Stimulated activated naive CD8-positive, alpha-beta T cell treated with anti-CD3 and anti-CD28 coated beads, Interleukin-15, amount 100 ng/mL, for 72 hours (primary cell): Measurements from ENCODE around the gene CSTF1.
A peak's percentile ranks its signal among the peaks of the same experiment; 100 is the strongest.
"Not testable (repeated sequence)": the region's sequence is repeated elsewhere in the genome, so short reads cannot be mapped to it uniquely, and the experiment has no call there.

ENCODE experiments used
- ATAC-seq: fragments of 150-1000 bp; cut with Tn5 transposase; 2 replicates; pipeline ENCODE4 v1.10.0; 2021; ENCODE audit warnings: mild to moderate bottlenecking, moderate library complexity
- DNase-seq, 2 donors: peaks; one replicate each; pipeline ENCODE4 v3.0.0; 2021 to 2022
- H3K27ac Mint-ChIP-seq, 2 donors: one replicate each; pipeline ENCODE4 v1.8.0; 2022; ENCODE audit warnings: mild to moderate bottlenecking in 2 of 2, mixed read lengths in 2 of 2, moderate library complexity in 2 of 2
- H3K27me3 Mint-ChIP-seq: one replicate; pipeline ENCODE4 v1.8.0; 2022; ENCODE audit warnings: mixed read lengths
- H3K4me1 Mint-ChIP-seq: one replicate; pipeline ENCODE4 v1.8.0; 2022; ENCODE audit warnings: mild to moderate bottlenecking, mixed read lengths
- H3K4me3 Mint-ChIP-seq, 2 donors: one replicate each; pipeline ENCODE4 v1.8.0; 2022; ENCODE audit warnings: mild to moderate bottlenecking in 2 of 2, mixed read lengths in 2 of 2, moderate library complexity in 1 of 2
- H3K9me3 Mint-ChIP-seq, 2 donors: one replicate each; pipeline ENCODE4 v1.8.0; 2022; ENCODE audit warnings: mixed read lengths in 2 of 2

The CSTF1 gene

GRCh38 chr20:56385130-56385529, 7.3 kb upstream of the CSTF1 start:
- Mint-ChIP-seq H3K4me1 (peaks cover 54% of the 10 kb centered on the region), H3K4me3 (no peak overlapping the region), H3K27ac (no peak overlapping the region), H3K9me3 (no peaks in the 10 kb centered on the region), H3K27me3 (no peaks in the 10 kb centered on the region)
- ATAC-seq = no peak
- DNase-seq = no peak

DNA sequence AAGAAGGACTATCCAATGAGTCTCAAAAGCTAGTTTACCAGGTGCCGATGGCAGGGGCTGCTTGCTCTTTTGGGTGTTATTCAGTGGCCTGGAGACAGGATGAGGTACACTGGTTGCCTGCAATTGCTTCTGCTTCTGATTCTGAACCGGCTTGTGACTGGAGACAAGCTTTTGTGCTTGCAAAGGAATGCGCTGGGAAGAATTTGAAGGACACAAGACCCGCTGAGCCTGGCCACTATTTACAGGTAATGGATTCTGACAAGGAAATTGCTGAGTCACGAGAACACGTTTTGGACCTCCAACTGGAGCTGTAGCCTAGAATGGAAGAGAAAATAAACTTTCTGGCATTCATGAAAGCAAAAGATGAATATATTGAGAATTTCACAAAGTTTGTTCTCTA, 6.2 kb upstream of the CSTF1 start:
- no peak overlapping the region for H3K4me3 Mint-ChIP-seq
- no peaks in the 10 kb centered on the region for H3K9me3 Mint-ChIP-seq
- DNase-seq = no peak
- H3K27me3 Mint-ChIP-seq = no peaks in the 10 kb centered on the region
- no peak for ATAC-seq
- H3K27ac Mint-ChIP-seq = peak overlapping the region in 1 of 2 donors; percentile 8
- peaks cover 61% of the 10 kb centered on the region for H3K4me1 Mint-ChIP-seq

DNA sequence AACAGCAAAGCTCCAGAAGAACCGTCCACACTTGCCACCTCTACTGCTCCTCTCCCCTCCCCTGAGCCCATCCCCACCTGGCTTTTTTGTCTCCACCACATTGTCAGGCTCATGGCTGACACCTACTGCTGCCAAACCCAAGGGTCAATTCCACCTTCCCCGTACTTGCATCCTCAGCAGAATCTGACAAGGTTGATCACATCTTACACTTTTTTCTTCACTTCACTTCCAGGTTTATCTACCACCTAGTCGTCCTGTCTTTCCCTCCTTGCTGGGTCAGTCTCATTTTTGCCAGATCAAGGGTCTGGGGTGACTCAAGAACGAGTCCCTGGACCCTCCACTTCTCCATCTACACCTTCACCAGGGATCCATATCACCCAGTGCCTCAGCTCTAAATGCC, 3.6 kb upstream of the CSTF1 start:
- DNase-seq (no peak), ATAC-seq (no peak)
- H3K27ac Mint-ChIP-seq = no peak overlapping the region
- no peaks in the 10 kb centered on the region for H3K9me3 Mint-ChIP-seq
- no peaks in the 10 kb centered on the region for H3K27me3 Mint-ChIP-seq
- H3K4me3 Mint-ChIP-seq = peak overlapping the region in 1 of 2 donors; percentile 23
- H3K4me1 Mint-ChIP-seq = peaks cover 45% of the 10 kb centered on the region

GRCh38 chr20:56389807-56390206, 2.6 kb upstream of the CSTF1 start:
- H3K4me1 Mint-ChIP-seq = peaks cover 47% of the 10 kb centered on the region
- no peaks in the 10 kb centered on the region for H3K9me3 Mint-ChIP-seq
- no peak for DNase-seq
- H3K4me3 Mint-ChIP-seq = no peak overlapping the region
- ATAC-seq = no peak
- peak overlapping the region; percentile 4 to 86 for H3K27ac Mint-ChIP-seq
- no peaks in the 10 kb centered on the region for H3K27me3 Mint-ChIP-seq

DNA sequence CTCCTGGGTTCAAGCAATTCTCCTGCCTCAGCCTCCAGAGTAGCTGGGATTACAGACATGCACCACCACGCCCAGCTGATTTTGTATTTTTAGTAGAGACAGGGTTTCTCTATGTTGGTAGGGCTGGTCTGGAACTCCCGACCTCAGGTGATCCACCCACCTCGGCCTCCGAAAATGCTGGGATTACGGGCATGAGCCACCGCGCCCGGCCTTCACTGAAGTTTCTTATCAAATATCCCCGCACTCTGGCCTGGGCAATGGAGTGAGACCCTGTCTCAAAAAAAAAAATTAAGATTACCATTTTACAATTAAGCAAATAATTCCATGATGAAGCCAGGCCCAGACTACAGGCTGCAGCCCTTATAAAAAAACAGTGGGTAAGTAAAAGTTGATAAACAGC, 2.0 kb upstream of the CSTF1 start:
- not testable (repeated sequence) for H3K4me3 Mint-ChIP-seq, H3K9me3 Mint-ChIP-seq, H3K27me3 Mint-ChIP-seq, DNase-seq, ATAC-seq, H3K27ac Mint-ChIP-seq
- H3K4me1 Mint-ChIP-seq = peaks cover 49% of the 10 kb centered on the region

DNA sequence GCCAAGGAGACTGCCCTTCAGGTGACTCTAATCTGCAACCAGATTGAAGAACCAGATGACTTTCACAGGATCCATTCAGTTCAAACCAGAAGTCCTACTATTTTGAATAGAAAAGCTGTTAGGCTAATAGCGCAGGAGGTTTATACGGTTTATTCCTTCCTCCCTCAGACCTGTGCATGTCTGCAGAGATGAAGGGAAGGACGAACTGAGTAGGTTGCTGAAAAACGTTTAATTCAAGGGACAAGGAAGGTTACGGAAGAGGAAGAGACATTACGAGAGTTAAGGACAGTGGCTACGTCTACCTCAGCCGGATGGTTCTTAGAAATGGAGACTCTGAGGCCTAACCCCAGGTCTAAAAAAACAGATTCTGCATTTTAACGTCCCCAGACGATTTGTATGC, 1.4 kb upstream of the CSTF1 start:
- Mint-ChIP-seq H3K4me1 (peaks cover 50% of the 10 kb centered on the region), H3K9me3 (no peaks in the 10 kb centered on the region), H3K27me3 (no peaks in the 10 kb centered on the region), H3K27ac (peak overlapping the region in 1 of 2 donors; percentile 83), H3K4me3 (no peak overlapping the region)
- ATAC-seq (no peak), DNase-seq (no peak)

GRCh38 chr20:56391596-56392131, 781 bp upstream of the CSTF1 start:
- peaks cover 49% of the 10 kb centered on the region for H3K4me1 Mint-ChIP-seq
- H3K27me3 Mint-ChIP-seq = no peaks in the 10 kb centered on the region
- no peak overlapping the region for H3K4me3 Mint-ChIP-seq
- H3K9me3 Mint-ChIP-seq = no peaks in the 10 kb centered on the region
- H3K27ac Mint-ChIP-seq = peak overlapping the region in 1 of 2 donors; percentile 83
- DNase-seq (no peak), ATAC-seq (peak; percentile 54)

- no peak overlapping the region for H3K4me3 Mint-ChIP-seq
- H3K4me1 Mint-ChIP-seq = peaks cover 49% of the 10 kb centered on the region
- H3K27ac Mint-ChIP-seq = no peak overlapping the region
- ATAC-seq (no peak), DNase-seq (no peak)
- no peaks in the 10 kb centered on the region for H3K27me3 Mint-ChIP-seq
- H3K9me3 Mint-ChIP-seq = no peaks in the 10 kb centered on the region
These were observed 537 bp downstream of the CSTF1 start for GRCh38 chr20:56392881-56393482.

DNA sequence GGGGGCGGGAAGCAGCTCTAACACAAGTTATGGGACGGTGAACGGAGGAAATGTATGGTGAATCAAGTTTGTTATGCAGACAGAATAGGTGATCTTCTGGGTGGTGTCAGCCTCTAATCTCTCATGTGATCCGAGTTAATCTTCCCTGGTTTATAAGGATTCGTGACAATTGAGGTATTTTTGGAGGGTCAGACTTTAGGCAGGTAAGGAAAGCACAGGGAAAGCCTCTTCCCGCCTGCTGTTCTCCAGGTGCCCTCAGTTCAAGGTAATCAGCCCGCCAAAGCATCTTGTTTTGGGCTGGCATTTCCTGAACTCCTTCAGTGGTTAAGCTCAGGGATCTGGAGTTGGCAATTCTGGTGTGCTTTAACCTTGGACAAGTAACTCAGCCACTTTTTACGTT, 1.2 kb downstream of the CSTF1 start:
- H3K9me3 Mint-ChIP-seq = no peaks in the 10 kb centered on the region
- no peak for ATAC-seq
- peaks cover 49% of the 10 kb centered on the region for H3K4me1 Mint-ChIP-seq
- H3K27me3 Mint-ChIP-seq = no peaks in the 10 kb centered on the region
- H3K27ac Mint-ChIP-seq = peak overlapping the region in 1 of 2 donors; percentile 63
- no peak overlapping the region for H3K4me3 Mint-ChIP-seq
- DNase-seq = no peak

- DNase-seq (no peak), ATAC-seq (no peak)
- Mint-ChIP-seq H3K27ac (no peak overlapping the region), H3K27me3 (no peaks in the 10 kb centered on the region), H3K9me3 (no peaks in the 10 kb centered on the region), H3K4me3 (no peak overlapping the region), H3K4me1 (peaks cover 40% of the 10 kb centered on the region)
These were observed 2.7 kb downstream of the CSTF1 start for GRCh38 chr20:56395166-56395565.

DNA sequence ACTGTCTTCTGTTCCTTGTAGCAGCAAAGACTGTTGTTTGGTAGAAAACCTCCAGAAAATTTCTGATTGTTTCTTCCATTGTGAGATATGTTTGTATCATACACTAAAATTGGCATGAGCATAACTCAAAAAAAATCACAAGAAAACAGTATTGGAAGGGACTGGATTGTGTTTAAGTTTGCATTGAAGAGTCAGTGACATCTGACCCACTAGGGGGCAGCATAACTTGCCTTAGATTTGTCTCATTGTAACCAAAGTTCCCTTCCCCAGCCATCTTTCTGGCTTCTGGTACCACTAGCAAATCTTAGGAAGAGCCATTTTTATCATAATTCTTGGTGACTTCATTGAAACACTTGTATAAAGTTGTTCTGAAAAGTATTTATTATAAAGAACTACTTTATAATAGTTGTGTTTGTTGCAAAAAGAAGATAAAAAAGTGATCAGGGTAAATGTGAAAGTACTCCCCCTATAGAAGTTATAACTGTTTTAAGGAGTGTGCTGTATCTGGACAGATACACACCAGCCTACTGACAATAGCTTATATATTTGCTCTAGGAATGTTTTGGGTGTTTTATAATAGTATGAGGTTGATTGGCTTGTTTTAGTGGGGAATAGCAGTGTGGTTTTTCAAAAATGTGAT, 7.7 kb downstream of the CSTF1 start:
- Mint-ChIP-seq H3K27me3 (no peaks in the 10 kb centered on the region), H3K4me3 (peak overlapping the region in 1 of 2 donors; percentile 3)

DNA sequence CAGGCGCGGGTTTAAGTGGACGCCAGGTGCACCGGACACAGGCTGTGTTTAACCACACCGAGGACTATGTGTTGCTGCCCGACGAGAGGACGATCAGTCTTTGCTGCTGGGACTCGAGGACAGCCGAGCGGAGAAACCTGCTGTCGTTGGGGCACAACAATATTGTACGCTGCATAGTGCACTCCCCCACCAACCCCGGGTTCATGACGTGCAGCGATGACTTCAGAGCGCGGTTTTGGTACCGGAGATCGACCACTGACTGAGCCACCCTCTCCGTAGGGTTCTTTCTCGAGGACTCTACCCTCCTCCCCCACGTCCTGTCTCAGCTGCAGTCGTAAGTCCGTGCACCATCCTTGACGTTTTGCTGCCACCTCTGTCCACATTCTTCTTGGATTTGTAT, 11.0 kb downstream of the CSTF1 start:
- H3K27me3 Mint-ChIP-seq = no peaks in the 10 kb centered on the region
- no peaks in the 10 kb centered on the region for H3K9me3 Mint-ChIP-seq
- no peak overlapping the region for H3K27ac Mint-ChIP-seq

More for the DNA sequence above, 7.7 kb downstream of the CSTF1 start:
- peak; percentile 59 for ATAC-seq
- Mint-ChIP-seq H3K4me1 (peaks cover 32% of the 10 kb centered on the region), H3K27ac (peak overlapping the region in 1 of 2 donors; percentile 67), H3K9me3 (no peaks in the 10 kb centered on the region)
- peak; percentile 43 to 46 for DNase-seq

DNA sequence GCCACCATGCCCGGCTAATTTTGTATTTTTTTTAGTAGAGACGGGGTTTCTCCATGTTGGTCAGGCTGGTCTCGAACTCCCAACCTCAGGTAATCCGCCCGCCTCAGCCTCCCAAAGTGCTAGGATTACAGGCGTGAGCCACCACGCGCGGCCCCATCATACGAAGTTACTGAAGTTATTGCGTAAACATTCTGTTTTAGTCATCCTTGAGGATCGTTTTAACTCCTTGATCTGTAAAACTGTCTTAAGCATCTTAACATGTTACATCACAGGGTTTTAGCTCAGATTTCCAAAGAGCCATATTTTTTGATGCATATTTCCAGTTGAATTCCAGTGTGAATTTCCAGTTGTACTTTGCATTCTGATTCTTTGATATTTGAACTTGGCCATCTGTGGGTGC, 12.9 kb downstream of the CSTF1 start:
- peaks cover 34% of the 10 kb centered on the region for H3K4me1 Mint-ChIP-seq
- H3K9me3 Mint-ChIP-seq, DNase-seq, ATAC-seq, H3K4me3 Mint-ChIP-seq, H3K27ac Mint-ChIP-seq, H3K27me3 Mint-ChIP-seq: not testable (repeated sequence)

More for the DNA sequence above, 11.0 kb downstream of the CSTF1 start:
- DNase-seq (no peak), ATAC-seq (no peak)
- H3K4me3 Mint-ChIP-seq = no peak overlapping the region
- peaks cover 31% of the 10 kb centered on the region for H3K4me1 Mint-ChIP-seq

GRCh38 chr20:56406910-56407309, 14.5 kb downstream of the CSTF1 start:
- no peaks in the 10 kb centered on the region for H3K27me3 Mint-ChIP-seq
- H3K4me3 Mint-ChIP-seq = no peak overlapping the region
- no peak overlapping the region for H3K27ac Mint-ChIP-seq
- ATAC-seq (no peak), DNase-seq (no peak)
- peaks cover 38% of the 10 kb centered on the region for H3K4me1 Mint-ChIP-seq
- no peaks in the 10 kb centered on the region for H3K9me3 Mint-ChIP-seq

- peaks cover 56% of the 10 kb centered on the region for H3K4me1 Mint-ChIP-seq
- ATAC-seq = no peak
These were observed 17.1 kb downstream of the CSTF1 start for GRCh38 chr20:56409521-56409920.

GRCh38 chr20:56409956-56410355, 17.5 kb downstream of the CSTF1 start:
- Mint-ChIP-seq H3K27me3 (no peaks in the 10 kb centered on the region), H3K4me3 (no peak overlapping the region), H3K9me3 (peaks cover 4 to 7% of the 10 kb centered on the region in 2 donors), H3K4me1 (peaks cover 60% of the 10 kb centered on the region), H3K27ac (peak overlapping the region in 1 of 2 donors; percentile 12)
- DNase-seq (no peak), ATAC-seq (no peak)

More at GRCh38 chr20:56409521-56409920, 17.1 kb downstream of the CSTF1 start:
- no peaks in the 10 kb centered on the region for H3K27me3 Mint-ChIP-seq
- H3K27ac Mint-ChIP-seq = no peak overlapping the region
- no peak for DNase-seq
- no peak overlapping the region for H3K4me3 Mint-ChIP-seq
- H3K9me3 Mint-ChIP-seq = peaks cover 4 to 7% of the 10 kb centered on the region in 2 donors
